ENCODE measurements around the gene TBX5.

DNA sequence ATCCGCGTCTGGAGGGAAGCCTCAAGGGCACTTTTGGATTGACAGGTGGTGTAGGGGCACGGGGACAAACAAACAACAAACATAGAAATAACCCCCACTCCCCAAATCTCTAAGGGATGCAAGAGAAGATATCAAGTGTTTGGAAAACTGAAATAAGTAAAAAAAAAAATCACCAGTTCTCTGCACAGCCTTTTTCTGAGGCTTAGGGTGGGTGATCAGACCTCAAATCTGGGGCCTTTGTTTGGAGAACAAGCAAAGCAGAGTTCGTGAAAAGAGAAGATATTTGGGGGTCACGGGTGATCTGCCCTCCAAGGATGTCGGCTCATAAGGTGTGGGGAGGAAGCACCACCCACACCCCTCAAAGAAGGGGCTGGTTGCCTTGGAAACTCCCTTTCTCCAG lies 10.7 kb downstream of the TBX5 start:
- TF ChIP-seq, protein P1, sequence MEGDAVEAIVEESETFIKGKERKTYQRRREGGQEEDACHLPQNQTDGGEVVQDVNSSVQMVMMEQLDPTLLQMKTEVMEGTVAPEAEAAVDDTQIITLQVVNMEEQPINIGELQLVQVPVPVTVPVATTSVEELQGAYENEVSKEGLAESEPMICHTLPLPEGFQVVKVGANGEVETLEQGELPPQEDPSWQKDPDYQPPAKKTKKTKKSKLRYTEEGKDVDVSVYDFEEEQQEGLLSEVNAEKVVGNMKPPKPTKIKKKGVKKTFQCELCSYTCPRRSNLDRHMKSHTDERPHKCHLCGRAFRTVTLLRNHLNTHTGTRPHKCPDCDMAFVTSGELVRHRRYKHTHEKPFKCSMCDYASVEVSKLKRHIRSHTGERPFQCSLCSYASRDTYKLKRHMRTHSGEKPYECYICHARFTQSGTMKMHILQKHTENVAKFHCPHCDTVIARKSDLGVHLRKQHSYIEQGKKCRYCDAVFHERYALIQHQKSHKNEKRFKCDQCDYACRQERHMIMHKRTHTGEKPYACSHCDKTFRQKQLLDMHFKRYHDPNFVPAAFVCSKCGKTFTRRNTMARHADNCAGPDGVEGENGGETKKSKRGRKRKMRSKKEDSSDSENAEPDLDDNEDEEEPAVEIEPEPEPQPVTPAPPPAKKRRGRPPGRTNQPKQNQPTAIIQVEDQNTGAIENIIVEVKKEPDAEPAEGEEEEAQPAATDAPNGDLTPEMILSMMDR (conservative IDR thresholded peaks at IDR 0.05; ENCODE audit: low read depth, low read length) = no peak
- TF ChIP-seq CHD1 (IDR thresholded peaks at IDR 0.05; ENCODE audit: low read depth, low read length) (no peak), POLR2A (IDR thresholded peaks at IDR 0.05; ENCODE audit: low read depth, low read length) (no peak), RAD21 (IDR thresholded peaks at IDR 0.05; ENCODE audit: low read length) (no peak), MAFK (IDR thresholded peaks at IDR 0.05; ENCODE audit: low read depth, low read length) (no peak), RFX5 (IDR thresholded peaks at IDR 0.05; ENCODE audit: low read depth, low read length) (no peak), MAZ (IDR thresholded peaks at IDR 0.05; ENCODE audit: borderline replicate concordance, low read depth, low read length) (no peak), SMC3 (IDR thresholded peaks at IDR 0.05; ENCODE audit: low read depth, low read length) (no peak), MXI1 (IDR thresholded peaks at IDR 0.05; ENCODE audit: borderline replicate concordance, low read depth, low read length) (no peak), RCOR1 (IDR thresholded peaks at IDR 0.05; ENCODE audit: insufficient replicate concordance, low read length) (no peak)
- TF ChIP-seq, protein P2, sequence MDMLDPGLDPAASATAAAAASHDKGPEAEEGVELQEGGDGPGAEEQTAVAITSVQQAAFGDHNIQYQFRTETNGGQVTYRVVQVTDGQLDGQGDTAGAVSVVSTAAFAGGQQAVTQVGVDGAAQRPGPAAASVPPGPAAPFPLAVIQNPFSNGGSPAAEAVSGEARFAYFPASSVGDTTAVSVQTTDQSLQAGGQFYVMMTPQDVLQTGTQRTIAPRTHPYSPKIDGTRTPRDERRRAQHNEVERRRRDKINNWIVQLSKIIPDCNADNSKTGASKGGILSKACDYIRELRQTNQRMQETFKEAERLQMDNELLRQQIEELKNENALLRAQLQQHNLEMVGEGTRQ (IDR thresholded peaks at IDR 0.05; ENCODE audit: low read depth, low read length) = no peak
- TF ChIP-seq, protein P3, sequence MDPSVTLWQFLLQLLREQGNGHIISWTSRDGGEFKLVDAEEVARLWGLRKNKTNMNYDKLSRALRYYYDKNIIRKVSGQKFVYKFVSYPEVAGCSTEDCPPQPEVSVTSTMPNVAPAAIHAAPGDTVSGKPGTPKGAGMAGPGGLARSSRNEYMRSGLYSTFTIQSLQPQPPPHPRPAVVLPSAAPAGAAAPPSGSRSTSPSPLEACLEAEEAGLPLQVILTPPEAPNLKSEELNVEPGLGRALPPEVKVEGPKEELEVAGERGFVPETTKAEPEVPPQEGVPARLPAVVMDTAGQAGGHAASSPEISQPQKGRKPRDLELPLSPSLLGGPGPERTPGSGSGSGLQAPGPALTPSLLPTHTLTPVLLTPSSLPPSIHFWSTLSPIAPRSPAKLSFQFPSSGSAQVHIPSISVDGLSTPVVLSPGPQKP (IDR thresholded peaks at IDR 0.05; ENCODE audit: borderline replicate concordance, low read depth, low read length) = no peak
